Measurements from ENCODE around the gene UGT2B7. TPM values are rescaled to one million over a fixed set of nuclear protein-coding genes. Genes with fewer than 3 reads are reported as not detected.

UGT2B7 gene
- total RNA-seq, 6 donors from 2014 or later = 0.24 to 1.1 (median 0.30) TPM; not detected in 3

DNA sequence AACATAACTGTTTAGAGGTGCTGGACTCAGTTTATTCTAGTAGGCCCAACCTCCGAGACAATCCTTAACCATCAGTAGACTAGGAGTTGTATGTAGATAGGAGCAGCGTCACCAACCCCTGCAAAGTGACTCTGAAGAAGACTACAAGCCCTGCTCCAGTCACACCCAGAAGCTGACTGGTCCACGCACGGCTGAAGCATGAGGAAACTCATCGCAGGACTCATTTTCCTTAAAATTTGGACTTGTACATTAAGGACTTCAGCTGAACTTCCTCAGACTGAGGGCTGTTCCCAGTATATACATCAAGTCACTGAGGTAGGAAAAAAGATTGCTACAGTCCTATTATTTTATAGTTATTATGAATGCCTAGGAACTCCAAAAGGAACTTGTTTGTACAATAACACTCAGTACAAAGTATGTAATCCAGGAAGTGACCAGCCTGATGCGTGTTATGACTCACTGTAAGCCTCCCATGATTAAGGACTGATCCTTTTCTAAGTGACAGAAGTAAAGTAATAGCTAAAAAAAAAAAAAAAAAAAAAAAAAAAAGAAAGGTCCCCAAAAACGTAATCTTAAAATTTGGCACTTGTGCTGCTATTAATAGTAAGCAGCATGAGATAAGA, 41.6 kb upstream of the UGT2B7 start:
- TF ChIP-seq EP300 (IDR thresholded peaks at IDR 0.05) = no peak
- TF ChIP-seq, protein P1, sequence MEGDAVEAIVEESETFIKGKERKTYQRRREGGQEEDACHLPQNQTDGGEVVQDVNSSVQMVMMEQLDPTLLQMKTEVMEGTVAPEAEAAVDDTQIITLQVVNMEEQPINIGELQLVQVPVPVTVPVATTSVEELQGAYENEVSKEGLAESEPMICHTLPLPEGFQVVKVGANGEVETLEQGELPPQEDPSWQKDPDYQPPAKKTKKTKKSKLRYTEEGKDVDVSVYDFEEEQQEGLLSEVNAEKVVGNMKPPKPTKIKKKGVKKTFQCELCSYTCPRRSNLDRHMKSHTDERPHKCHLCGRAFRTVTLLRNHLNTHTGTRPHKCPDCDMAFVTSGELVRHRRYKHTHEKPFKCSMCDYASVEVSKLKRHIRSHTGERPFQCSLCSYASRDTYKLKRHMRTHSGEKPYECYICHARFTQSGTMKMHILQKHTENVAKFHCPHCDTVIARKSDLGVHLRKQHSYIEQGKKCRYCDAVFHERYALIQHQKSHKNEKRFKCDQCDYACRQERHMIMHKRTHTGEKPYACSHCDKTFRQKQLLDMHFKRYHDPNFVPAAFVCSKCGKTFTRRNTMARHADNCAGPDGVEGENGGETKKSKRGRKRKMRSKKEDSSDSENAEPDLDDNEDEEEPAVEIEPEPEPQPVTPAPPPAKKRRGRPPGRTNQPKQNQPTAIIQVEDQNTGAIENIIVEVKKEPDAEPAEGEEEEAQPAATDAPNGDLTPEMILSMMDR (IDR thresholded peaks at IDR 0.05) = no peak
- TF ChIP-seq POLR2A (IDR thresholded peaks at IDR 0.05) = no peak
- no peak for TF ChIP-seq POLR2AphosphoS5 (IDR thresholded peaks at IDR 0.05)
- no peaks in the 10 kb centered on the region for H3K9me3 ChIP-seq
- H3K4me3 ChIP-seq = no peak overlapping the region
- H3K4me1 ChIP-seq = no peaks in the 10 kb centered on the region
- DNase-seq (peak in 1 of 2 donors; percentile 61), ATAC-seq (ENCODE audit: low FRiP score in 2 of 2) (no peak)
- no peak overlapping the region for H3K27ac ChIP-seq
- WGBS, 2 donors = 61 to 68% methylated on average over 7 of the region's 7 CpGs
- no peaks in the 10 kb centered on the region for H3K27me3 ChIP-seq
- no peaks in the 10 kb centered on the region for H3K36me3 ChIP-seq

DNA sequence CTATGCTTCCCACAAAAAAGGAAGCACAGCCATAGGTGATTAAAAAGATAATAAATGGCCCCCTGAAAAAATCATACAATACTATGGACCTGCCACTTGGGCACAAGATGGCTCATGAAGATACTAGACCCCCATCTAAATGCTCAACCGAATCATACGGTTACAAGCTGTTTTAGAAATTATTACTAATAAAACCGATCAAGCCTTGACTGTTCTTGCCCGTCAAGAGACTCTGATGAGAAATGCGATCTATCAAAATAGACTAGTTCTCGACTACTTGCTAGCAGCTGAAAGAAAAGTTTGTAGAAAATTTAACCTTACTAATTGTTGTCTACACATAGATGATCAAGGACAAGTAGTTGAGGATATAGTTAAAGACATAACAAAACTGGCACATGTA, 40.1 kb upstream of the UGT2B7 start:
- Histone ChIP-seq H3K9me3 (no peaks in the 10 kb centered on the region), H3K27ac (no peak overlapping the region), H3K27me3 (no peaks in the 10 kb centered on the region), H3K4me3 (no peak overlapping the region), H3K36me3 (no peaks in the 10 kb centered on the region), H3K4me1 (no peaks in the 10 kb centered on the region)
- no peak for DNase-seq
- WGBS, 2 donors = 91 to 92% methylated on average over 6 of the region's 6 CpGs
- no peak for TF ChIP-seq POLR2A (IDR thresholded peaks at IDR 0.05)
- no peak for TF ChIP-seq EP300 (IDR thresholded peaks at IDR 0.05)
- ATAC-seq (ENCODE audit: low FRiP score in 2 of 2) = no peak

DNA sequence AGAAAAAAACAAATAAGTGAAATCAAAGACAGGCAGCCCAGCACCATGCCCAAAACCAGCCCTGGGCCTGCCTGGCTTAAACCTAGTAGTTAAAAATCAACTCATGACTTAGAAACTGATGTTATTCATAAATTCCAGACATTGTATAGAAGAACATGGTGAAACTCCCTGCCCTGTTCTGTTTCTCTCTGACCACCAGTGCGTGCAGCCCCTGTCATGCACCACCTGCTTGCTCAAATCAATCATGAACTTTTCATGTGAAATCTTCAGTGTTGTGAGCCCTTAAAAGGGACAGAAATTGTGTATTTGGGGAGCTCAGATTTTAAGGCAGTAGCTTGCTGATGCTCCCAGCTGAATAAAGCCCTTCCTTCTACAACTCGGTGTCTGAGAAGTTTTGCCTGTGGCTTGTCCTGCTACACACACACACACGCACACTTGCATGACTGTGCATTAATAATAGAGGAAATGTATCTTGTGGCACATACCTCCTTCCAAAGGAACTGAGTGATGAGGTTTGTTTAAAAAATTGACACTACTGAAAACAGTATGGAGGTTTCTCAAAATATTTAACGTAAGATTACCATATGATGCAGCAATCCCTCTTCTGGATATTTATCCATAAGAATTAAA, 39.2 kb upstream of the UGT2B7 start:
- no peaks in the 10 kb centered on the region for H3K36me3 ChIP-seq
- H3K9me3 ChIP-seq = no peaks in the 10 kb centered on the region
- no peaks in the 10 kb centered on the region for H3K27me3 ChIP-seq
- no peak overlapping the region for H3K4me3 ChIP-seq
- no peaks in the 10 kb centered on the region for H3K4me1 ChIP-seq
- DNase-seq (no peak), ATAC-seq (ENCODE audit: low FRiP score in 2 of 2) (no peak)
- peak overlapping the region in 1 of 4 donors; percentile 46 for H3K27ac ChIP-seq
- WGBS, 2 donors = 45 to 76% methylated on average over 4 of the region's 4 CpGs
- TF ChIP-seq EP300 (IDR thresholded peaks at IDR 0.05) = no peak
- TF ChIP-seq POLR2A (IDR thresholded peaks at IDR 0.05) = no peak
- TF ChIP-seq, protein P1 (IDR thresholded peaks at IDR 0.05) = no peak
- TF ChIP-seq POLR2AphosphoS5 (IDR thresholded peaks at IDR 0.05) = no peak

DNA sequence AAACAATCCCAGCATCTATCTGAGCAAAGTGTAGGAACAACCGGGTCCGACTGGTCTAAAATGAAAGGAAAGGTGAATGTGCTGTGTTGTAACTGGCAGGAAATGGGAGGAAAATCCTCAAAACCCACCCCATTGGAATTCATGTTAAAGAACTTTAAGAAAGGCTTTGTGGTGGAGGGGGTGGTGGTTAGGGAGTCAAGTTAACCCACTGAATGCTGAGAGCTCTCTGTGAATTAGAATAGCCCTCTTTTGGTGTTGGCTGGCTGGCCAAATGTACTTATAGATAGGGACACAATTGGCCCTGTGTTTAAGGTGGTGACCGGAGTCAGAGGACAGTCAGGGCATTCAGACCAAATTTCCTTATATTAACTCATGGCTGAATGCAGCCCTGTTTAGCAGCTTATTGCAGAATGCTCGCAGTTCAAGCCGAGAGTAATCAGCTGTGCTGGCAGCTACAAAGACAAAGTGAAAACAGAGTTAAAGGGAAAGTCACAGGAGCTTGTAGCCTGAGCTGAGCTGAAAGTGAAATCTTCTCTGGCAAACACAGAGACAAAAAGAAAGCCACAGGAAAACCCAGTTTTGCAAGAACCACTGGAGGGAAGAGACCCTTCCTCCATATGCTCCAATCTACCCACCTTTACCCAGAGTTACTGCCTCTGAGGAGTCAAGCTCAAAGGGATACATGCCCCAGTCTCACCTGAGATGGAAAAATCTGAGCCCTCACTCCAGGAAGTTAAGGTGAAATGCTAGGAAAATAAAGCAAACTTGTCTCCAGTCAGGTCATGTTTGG, 38.5 kb upstream of the UGT2B7 start:
- WGBS, 2 donors = 42 to 50% methylated on average over 5 of the region's 5 CpGs
- Histone ChIP-seq H3K27ac (peak overlapping the region in 3 of 4 donors; percentile 6 to 46 (median 46)), H3K4me1 (no peaks in the 10 kb centered on the region), H3K27me3 (no peaks in the 10 kb centered on the region), H3K9me3 (no peaks in the 10 kb centered on the region), H3K36me3 (no peaks in the 10 kb centered on the region), H3K4me3 (peak overlapping the region in 1 of 4 donors; percentile 2)
- DNase-seq (no peak), ATAC-seq (ENCODE audit: low FRiP score in 2 of 2) (peak in 1 of 2 donors; percentile 57)
- no peak for TF ChIP-seq EP300 (IDR thresholded peaks at IDR 0.05)

DNA sequence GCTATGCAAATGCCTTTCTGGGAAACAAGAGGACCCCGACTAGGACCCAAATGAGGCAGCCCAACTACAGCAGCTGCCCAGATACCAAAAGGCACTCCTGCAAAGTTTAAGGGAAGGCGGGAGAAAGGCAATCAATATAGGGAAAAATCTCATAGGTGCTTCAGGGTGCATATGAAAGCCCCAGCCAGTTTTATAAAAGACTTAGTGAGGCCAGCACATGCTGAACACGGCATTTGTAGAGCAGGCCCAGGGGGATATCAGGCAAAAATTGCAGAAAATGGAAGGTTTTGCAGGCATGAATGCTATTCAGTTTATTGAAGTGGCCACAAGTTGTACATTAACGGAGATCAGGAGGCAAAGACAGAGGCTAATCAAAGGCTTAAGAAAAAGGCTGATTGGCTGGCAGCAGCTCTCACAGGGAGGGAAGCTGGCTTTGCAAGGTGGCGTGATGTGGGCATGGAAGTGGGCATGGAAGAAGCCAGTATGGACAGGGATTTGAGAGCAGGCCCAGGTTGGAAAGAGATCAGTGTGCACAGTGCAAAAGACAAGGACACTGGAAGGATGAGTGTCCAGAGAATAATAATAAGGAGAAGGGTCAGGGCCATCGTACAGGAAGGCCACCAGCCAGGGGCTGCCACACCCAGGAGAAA, 37.7 kb upstream of the UGT2B7 start:
- H3K27me3 ChIP-seq = no peaks in the 10 kb centered on the region
- 59 to 73% methylated on average over 6 of the region's 6 CpGs for WGBS, 2 donors
- H3K36me3 ChIP-seq = no peaks in the 10 kb centered on the region
- H3K27ac ChIP-seq = peak overlapping the region in 3 of 4 donors; percentile 6 to 46 (median 46)
- H3K4me1 ChIP-seq = no peaks in the 10 kb centered on the region
- no peak for DNase-seq
- TF ChIP-seq EP300 (IDR thresholded peaks at IDR 0.05) (no peak), POLR2A (IDR thresholded peaks at IDR 0.05) (no peak), POLR2AphosphoS5 (IDR thresholded peaks at IDR 0.05) (no peak)
- TF ChIP-seq, protein P1 (IDR thresholded peaks at IDR 0.05) = no peak
- no peaks in the 10 kb centered on the region for H3K9me3 ChIP-seq
- H3K4me3 ChIP-seq = no peak overlapping the region
- ATAC-seq (ENCODE audit: low FRiP score in 2 of 2) = no peak
